Endothelial cell of umbilical vein (primary cell): Measurements from ENCODE around the gene ERBIN. TPM values are rescaled to one million over a fixed set of nuclear protein-coding genes. Genes with fewer than 3 reads are reported as not detected.
A peak's percentile ranks its signal among the peaks of the same experiment; 100 is the strongest.

Experiments
- BruUV-seq: library from RNA; stranded (reverse); fragments of 400-500 nt; replicated peaks from 2 replicates; lab custom pipeline; 2021; lab: Mats Ljungman, UMichigan
- CTCF ChIA-PET: fragments of 300-600, 350-600 bp; sonication (Branson Sonifier 250); formaldehyde crosslinking; loops from one replicate; lab custom pipeline; 2021; ENCODE audit warnings: antibody characterized with exemption, inconsistent platforms; lab: Charles Lee
- POLR2A ChIA-PET: fragments of 300-600, 350-600 bp; sonication (Branson Sonifier 250); formaldehyde crosslinking; loops from one replicate; lab custom pipeline; 2021; ENCODE audit warnings: antibody characterized with exemption, inconsistent platforms; lab: Charles Lee
- DNase-seq: peaks from one replicate; pipeline ENCODE4 v3.0.0-alpha.2; 2011; ENCODE audit warnings: low read depth, low spot score
- FAIRE-seq: peaks from 2 replicates; lab custom pipeline; 2011; peaks lifted over from hg19 to GRCh38; lab: Jason Lieb, UNC
- H2AFZ ChIP-seq: 2 replicates; pipeline ENCODE4 v1.6.0; 2012; ENCODE audit warnings: low read depth, low read length, control low read depth, inconsistent platforms
- H3K27ac ChIP-seq: 2 replicates; pipeline ENCODE4 v1.5.1; 2011; ENCODE audit warnings: low read depth, mild to moderate bottlenecking, control low read depth, low read length, moderate library complexity; ENCODE audit not compliant: insufficient read depth
- H3K27me3 ChIP-seq, 2 experiments: 2 replicates each; pipeline versions ENCODE4 v1.6.0 to v1.6.1; 2011; ENCODE audit warnings: low read length in 2 of 2, mixed read lengths in 1 of 2; ENCODE audit not compliant: control insufficient read depth in 2 of 2, insufficient read depth in 2 of 2
- H3K36me3 ChIP-seq, 2 experiments: 2 replicates in 1 of 2; 3 replicates in 1 of 2; pipeline ENCODE4 v1.5.1; 2011; ENCODE audit warnings: low read length in 2 of 2, mild to moderate bottlenecking in 1 of 2, moderate library complexity in 1 of 2; ENCODE audit not compliant: control insufficient read depth in 2 of 2, insufficient read depth in 2 of 2; ENCODE audit errors: extremely low read depth in 1 of 2
- H3K4me1 ChIP-seq: 3 replicates; pipeline ENCODE4 v1.5.1; 2011; ENCODE audit warnings: mild to moderate bottlenecking, low read length; ENCODE audit not compliant: control insufficient read depth, insufficient read depth; ENCODE audit errors: extremely low read depth
- H3K4me2 ChIP-seq: 2 replicates; pipeline ENCODE4 v1.6.1; 2011; ENCODE audit warnings: low read length, control low read depth, mixed read lengths; ENCODE audit not compliant: insufficient read depth
- H3K4me3 ChIP-seq, 3 experiments: fragments of 200-600 bp in 1 of 3; sonication (generic), shearing (Covaris generic) in 1 of 3; replicated peaks in 1 of 3; 2 replicates each; pipeline ENCODE4 v1.5.1; 2011 to 2016; ENCODE audit warnings: control low read depth in 3 of 3, low read length in 3 of 3, mild to moderate bottlenecking in 2 of 3, inconsistent platforms in 1 of 3, low read depth in 1 of 3, moderate library complexity in 1 of 3; ENCODE audit not compliant: insufficient read depth in 1 of 3
- H3K79me2 ChIP-seq: 2 replicates; pipeline ENCODE4 v1.6.0; 2012; ENCODE audit warnings: low read length, inconsistent platforms; ENCODE audit not compliant: control insufficient read depth, insufficient read depth
- H3K9ac ChIP-seq: replicated peaks from 2 replicates; pipeline ENCODE3; 2011; ENCODE audit warnings: low read length, control low read depth; ENCODE audit not compliant: insufficient read depth; ENCODE audit errors: extremely low read depth
- H3K9me1 ChIP-seq: replicated peaks from 3 replicates; pipeline ENCODE4 v1.6.0; 2011; ENCODE audit warnings: mild to moderate bottlenecking, low read length; ENCODE audit not compliant: control insufficient read depth, insufficient read depth; ENCODE audit errors: extremely low read depth
- H3K9me3 ChIP-seq: replicated peaks from 2 replicates; pipeline ENCODE4 v1.5.1; 2012; ENCODE audit warnings: low read length, inconsistent platforms; ENCODE audit not compliant: control insufficient read depth, insufficient read depth
- H4K20me1 ChIP-seq: replicated peaks from 2 replicates; pipeline ENCODE3; 2011; ENCODE audit warnings: mild to moderate bottlenecking, low read length; ENCODE audit not compliant: control insufficient read depth, insufficient read depth; ENCODE audit errors: extremely low read depth
- CTCF ChIP-seq, 2 donors: IDR thresholded peaks; 1 replicate in 1 of 2; 2 replicates in 1 of 2; pipeline ENCODE4 v1.5.1; 2011; ENCODE audit warnings: low read length in 2 of 2, mild to moderate bottlenecking in 2 of 2, moderate library complexity in 2 of 2, control low read depth in 1 of 2, inconsistent platforms in 1 of 2, low read depth in 1 of 2; ENCODE audit not compliant: insufficient read depth in 1 of 2; ENCODE audit errors: extremely low read depth in 1 of 2
- FOS ChIP-seq: IDR thresholded peaks from 2 replicates; pipeline ENCODE4 v1.6.1; 2011; ENCODE audit warnings: mild to moderate bottlenecking, low read length, moderate library complexity, borderline replicate concordance; ENCODE audit not compliant: insufficient read depth
- GATA2 ChIP-seq: IDR thresholded peaks from 2 replicates; pipeline ENCODE4 v1.7.0; 2011; ENCODE audit warnings: low read depth, mild to moderate bottlenecking, moderate library complexity, mixed read lengths, low read length; ENCODE audit not compliant: insufficient read length, insufficient read depth
- JUN ChIP-seq: IDR thresholded peaks from 2 replicates; pipeline ENCODE4 v1.6.1; 2011; ENCODE audit warnings: borderline replicate concordance, low read depth; ENCODE audit not compliant: insufficient read length, insufficient read depth
- POLR2AphosphoS5 ChIP-seq: IDR thresholded peaks from 2 replicates; pipeline ENCODE4 v1.6.1; 2012; ENCODE audit warnings: low read depth, mild to moderate bottlenecking, control low read depth, low read length, moderate library complexity; ENCODE audit not compliant: insufficient read depth
- dilution Hi-C: fragments of 300-500 bp; cut with MboI; formaldehyde crosslinking; loops from one replicate; pipeline ENCODE4 v1.15.0; 2019; ENCODE audit warnings: low sequenced_read_pairs; ENCODE audit not compliant: extremely low pct_ligation_motif_present
- intact Hi-C: fragments of 100-400 bp; cut with micrococcal nuclease; formaldehyde crosslinking; loops from one replicate; pipeline ENCODE4 v1.10.0; 2022
- polyA plus RNA-seq, 4 experiments: library from polyadenylated mRNA; depleted of rRNA in 3 of 4; stranded (reverse) in 3 of 4; unstranded in 1 of 4; fragments of >200 nt; gene quantifications; 2 replicates each; pipeline versions ENCODE4 v1.2.1 to v1.2.3, GENCODE V29; 2011 to 2012; ENCODE audit warnings: missing spikeins in 1 of 4
- total RNA-seq: library from RNA; stranded (reverse); gene quantifications from 2 replicates; pipeline ENCODE4 v1.2.3, GENCODE V29; 2021

Gene ERBIN
- total and polyA plus RNA-seq, 2 donors (not counting 3 experiments of a cell fraction or from before 2014, with no cell fraction given) = 8.1 to 55.6 TPM

GRCh38 chr5:65961633-65962032 is 35.3 kb downstream of the ERBIN start:
- H3K36me3 ChIP-seq = no peaks in the 10 kb centered on the region
- no peaks in the 10 kb centered on the region for H3K9me3 ChIP-seq
- no peak overlapping the region for H3K27ac ChIP-seq
- DNase-seq = peak; percentile 22
- H3K9me1 ChIP-seq = no peaks in the 10 kb centered on the region
- peaks cover 68% of the 10 kb centered on the region for H3K79me2 ChIP-seq
- ChIA-PET POLR2A (interaction anchor here (0.5 kb wide), 1 partner anchor 30 kb away, joined by 3 read pairs; no protein-coding TSS in a partner anchor), CTCF (interaction anchor here (1.0 kb wide), 1 partner anchor 18 kb away, joined by 3 read pairs; no protein-coding TSS in a partner anchor)
- intact Hi-C loops (no loop called here), dilution Hi-C loops (no loop called here)
- no peak overlapping the region for H3K4me2 ChIP-seq
- FAIRE-seq = no peak
- peaks cover 14% of the 10 kb centered on the region for H3K4me1 ChIP-seq
- H3K9ac ChIP-seq = no peak overlapping the region
- H3K27me3 ChIP-seq = no peaks in the 10 kb centered on the region
- H3K4me3 ChIP-seq = no peak overlapping the region
- no TSS peak for BruUV-seq
- no peak overlapping the region for H2AFZ ChIP-seq
- peaks cover 24% of the 10 kb centered on the region for H4K20me1 ChIP-seq
- TF ChIP-seq POLR2AphosphoS5 (no peak), GATA2 (no peak), FOS (peak; percentile 50), JUN (peak; percentile 33), CTCF (IDR thresholded peaks at IDR 0.05; ENCODE audit: extremely low read depth in 1 of 2, insufficient read depth in 1 of 2, low read depth in 1 of 2, low read length in 2 of 2) (no peak)
